Measurements from ENCODE around the gene IL18.
A peak's percentile ranks its signal among the peaks of the same experiment; 100 is the strongest.
"Not testable (repeated sequence)": the region's sequence is repeated elsewhere in the genome, so short reads cannot be mapped to it uniquely, and the experiment has no call there.

Gene IL18

GRCh38 chr11:112163875-112164685, at the start of gene IL18:
TSS of gene IL18 (minus strand) at chr11:112164094. CDS start at chr11:112155053, 9,041 bp downstream.
- peak; percentile 5 for DNase-seq

GRCh38 chr11:112212710-112213109, 48.8 kb upstream of the IL18 start:
- no peak for DNase-seq

- DNase-seq, result no peak
Measured at GRCh38 chr11:112212290-112212689, 48.4 kb upstream of the IL18 start.

DNA sequence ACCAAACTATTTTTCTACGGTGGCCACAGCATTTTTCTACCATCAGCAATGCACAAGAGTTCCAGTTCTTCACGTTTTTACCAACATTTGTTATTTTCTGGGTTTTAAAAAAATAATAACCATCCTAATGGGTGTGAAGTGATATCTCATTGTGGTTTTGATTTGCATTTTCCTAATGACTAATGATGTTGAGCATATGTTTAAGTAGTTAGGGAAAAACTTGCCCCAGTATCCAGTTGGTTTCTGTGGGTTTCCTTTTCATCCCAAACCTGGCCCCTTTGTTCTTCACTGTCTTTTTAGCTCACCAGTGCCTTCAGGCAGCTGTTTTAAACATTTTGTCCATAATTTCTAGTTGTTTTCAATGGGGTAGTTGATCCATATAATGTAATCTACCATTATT, 47.6 kb upstream of the IL18 start:
- DNase-seq, result no peak

DNA sequence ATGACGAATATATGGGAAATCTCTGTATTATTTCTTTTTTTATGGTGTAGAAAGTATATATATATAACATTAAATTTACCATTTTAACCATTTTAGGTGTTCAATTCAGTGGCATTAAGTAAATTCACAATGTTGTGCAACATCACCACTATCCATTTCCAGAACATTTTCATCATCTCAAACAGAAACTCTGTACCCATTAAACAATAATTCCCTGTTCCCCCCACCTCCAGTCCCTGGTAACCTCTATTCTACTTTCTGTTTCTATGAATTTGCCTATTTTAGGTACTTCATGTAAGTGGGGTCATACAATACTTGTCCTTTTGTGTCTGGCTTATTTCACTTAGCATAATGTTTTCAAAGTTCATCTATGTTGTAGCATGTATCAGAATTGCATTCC, 47.0 kb upstream of the IL18 start:
- no peak for DNase-seq

DNA sequence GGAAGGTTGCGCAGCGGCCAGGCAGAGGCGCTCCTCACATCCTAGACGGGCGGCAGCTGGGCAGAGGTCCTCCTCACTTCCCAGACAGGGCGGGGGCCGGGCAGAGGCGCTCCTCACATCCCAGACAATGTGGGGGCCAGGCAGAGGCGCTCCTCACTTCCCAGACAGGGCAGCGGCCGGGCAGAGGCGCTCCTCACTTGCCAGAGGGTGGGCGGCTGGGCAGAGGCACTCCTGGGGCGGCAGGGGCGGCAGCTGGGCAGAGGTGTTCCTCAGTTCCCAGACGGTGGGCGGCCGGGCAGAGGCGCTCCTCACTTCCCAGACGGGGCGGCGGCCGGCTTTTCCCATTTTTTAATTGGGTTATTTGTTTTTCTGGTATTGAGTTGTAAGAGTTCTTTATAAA, 42.2 kb upstream of the IL18 start:
- no peak for DNase-seq

GRCh38 chr11:112200252-112200651, 36.4 kb upstream of the IL18 start:
- DNase-seq, result no peak

GRCh38 chr11:112199101-112199500, 35.2 kb upstream of the IL18 start:
- not testable (repeated sequence) for DNase-seq

GRCh38 chr11:112196519-112197087, 32.7 kb upstream of the IL18 start:
- no peak for DNase-seq

DNA sequence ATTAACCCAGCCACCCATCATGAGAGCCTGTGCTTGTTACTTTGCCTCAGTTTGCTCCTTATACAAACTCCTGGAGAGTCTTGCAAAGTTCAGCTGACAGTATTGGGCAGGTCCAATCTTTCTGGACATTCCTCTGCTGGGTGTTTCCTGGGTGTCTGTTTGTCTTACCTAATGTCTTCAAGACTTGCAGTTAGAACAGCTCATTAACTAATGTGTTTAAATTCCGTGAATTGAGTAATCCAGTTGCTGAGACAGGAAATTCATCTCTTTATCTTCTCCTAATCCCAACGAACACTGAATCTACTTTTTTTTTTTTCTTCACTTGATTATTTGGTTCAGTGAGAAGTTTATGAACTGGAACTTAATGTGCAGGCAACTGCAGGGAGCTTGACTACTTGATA, 32.1 kb upstream of the IL18 start:
- DNase-seq, result no peak

DNA sequence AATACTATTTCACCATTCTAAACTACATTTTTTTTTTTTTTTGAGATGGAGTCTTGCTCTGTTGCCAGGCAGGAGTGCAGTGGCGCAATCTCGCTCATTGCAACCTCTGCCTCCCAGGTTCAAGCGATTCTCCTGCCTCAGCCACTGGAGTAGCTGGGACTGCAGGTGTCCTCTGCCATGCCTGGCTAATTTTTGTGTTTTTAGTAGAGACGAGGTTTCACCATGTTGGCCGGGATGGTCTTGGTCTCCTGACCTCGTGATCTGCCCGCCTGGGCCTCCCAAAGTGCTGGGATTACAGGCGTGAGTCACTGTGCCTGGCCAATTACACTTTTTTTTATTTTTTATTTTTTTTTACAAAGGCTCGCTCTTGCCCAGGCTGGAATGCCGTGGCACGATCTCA, 31.2 kb upstream of the IL18 start:
- DNase-seq, result not testable (repeated sequence)

GRCh38 chr11:112186304-112186703, 22.4 kb upstream of the IL18 start:
- DNase-seq, result no peak

DNA sequence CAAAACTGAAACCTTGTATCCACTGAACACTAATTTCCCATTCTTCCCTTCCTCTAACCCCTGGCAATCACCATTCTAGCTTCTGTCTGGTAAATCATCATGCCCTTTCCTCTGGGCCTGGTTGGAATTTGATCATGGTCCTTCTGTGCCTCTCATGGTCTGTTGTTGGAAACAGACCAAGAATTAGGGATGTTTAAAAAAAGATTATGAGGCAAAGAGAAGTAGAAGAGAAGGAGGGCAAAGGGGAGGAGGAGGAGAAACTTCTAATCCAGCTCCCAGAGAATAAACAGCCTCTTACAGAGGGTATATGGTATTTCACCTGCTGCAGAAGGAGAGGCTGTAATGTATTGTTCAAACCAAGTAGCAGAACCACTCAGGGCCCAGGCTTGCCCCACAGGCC, 22.0 kb upstream of the IL18 start:
- DNase-seq, result no peak

DNA sequence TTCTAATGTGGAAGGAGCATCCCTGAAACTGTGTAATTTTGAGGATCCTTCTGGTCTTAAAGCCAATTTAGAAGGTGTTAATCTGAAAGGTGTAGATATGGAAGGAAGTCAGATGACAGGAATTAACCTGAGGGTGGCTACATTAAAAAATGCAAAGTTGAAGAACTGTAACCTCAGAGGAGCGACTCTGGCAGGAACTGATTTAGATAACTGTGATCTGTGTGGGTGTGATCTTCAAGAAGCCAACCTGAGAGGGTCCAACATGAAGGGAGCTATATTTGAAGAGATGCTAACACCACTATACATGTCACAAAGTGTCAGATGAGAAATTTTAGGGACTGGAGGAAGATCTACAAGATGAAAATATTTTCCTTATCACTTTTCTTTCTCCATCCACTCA, 19.0 kb upstream of the IL18 start:
- no peak for DNase-seq

GRCh38 chr11:112179601-112180000, 15.7 kb upstream of the IL18 start:
- DNase-seq, result peak; percentile 17

DNA sequence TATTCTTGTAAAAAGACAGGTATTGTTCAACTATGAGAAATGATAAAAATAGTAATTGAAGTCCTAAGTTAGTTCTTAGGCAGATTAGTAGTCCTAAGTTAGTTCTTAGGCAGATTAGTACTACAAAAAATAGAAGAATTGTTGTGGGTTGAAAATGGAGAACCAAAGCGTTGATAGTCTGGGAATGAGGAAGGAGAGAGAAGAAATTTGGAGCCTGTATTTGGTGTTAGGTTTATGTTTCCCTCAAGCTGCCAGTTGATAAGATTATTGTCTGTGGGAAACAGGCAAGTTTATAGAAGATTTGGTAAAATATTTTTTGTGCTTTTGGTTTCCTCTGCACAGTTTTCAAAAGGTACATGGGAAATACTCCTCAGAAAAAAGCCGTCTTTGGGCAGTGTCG, 15.0 kb upstream of the IL18 start:
- no peak for DNase-seq

- no peak for DNase-seq
Measured at GRCh38 chr11:112178428-112178827, 14.5 kb upstream of the IL18 start.

DNA sequence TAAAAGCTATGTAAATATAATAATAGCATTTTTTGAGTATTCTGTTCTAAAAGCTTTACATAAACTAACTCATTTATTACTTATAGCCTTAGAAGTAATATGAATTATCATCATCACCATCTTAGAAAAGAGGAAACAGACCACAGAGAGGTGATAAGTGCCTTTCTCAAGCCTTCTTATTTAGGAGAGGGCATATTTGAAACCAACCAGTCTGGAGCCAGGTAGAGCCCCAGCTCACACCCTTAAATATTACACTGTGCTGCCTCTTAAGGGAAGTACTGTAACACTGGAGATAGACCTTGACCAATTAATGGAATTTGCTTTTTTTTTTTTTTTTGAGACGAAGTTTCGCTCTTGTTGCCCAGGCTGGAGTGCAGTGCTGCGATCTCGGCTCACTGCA, 13.7 kb upstream of the IL18 start:
- no peak for DNase-seq

- no peak for DNase-seq
Measured at GRCh38 chr11:112176077-112176476, 12.2 kb upstream of the IL18 start.

DNA sequence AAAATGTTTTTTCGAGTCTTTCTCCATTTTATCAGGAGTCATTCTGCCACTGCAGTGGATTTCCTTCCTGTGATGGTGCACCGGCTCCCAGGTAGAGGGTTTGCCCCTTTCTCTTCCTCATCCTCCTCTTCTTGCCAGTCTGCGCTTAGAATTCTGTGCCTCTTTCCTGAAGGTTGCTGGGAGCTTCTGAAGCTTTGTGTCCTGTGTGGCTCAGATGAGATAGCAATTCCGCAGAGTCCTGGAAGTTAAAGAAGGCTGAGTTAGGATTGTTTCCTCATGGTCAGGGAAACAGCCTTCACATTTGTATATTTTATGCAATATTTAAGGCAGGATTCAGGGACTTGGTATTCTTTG, 11.7 kb upstream of the IL18 start:
- DNase-seq, result no peak

DNA sequence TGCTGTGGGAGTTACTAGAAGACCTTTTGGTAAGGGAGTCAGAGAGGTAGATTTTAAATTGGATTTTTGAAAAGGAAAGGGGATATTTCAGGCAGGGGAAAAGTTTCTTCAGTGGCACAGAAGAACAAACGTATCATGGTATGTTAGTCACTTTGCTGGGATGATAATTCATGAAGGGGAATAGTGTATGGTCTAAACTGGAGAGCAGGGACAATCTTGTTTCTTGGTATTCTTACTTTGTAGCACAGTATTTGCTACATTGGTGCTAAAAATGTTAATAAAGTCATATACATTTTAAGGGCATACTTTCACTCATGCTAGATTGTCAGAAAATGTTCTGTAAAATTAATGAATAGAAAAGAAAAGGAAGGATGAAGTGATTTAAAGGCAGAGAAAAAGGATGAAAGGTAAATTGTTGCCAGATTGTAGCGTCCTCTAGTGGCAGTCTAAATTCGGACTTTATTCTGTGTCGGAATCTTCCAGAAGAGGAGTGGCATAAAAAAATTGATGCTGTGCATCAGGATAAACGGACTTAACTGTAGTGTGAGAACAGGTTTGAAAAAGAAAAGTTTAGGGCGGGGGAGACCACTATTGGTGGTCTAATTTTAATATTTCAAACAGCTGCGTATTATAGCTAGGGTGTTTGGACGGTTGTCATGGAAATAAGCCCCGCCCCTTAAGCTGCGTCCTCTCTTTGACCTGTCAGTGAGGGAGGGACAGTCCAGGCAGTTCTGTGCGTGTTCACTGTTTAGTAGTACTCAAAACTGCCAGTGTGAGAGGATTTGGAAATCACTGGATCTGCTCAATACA, 11.1 kb upstream of the IL18 start, which contains the start of gene BCO2:
BCO2 (plus strand) TSS at position 724 of the 810 bp plus-strand sequence. CDS start 90 bp downstream, outside the sequence.
- DNase-seq, result peak; percentile 66

DNA sequence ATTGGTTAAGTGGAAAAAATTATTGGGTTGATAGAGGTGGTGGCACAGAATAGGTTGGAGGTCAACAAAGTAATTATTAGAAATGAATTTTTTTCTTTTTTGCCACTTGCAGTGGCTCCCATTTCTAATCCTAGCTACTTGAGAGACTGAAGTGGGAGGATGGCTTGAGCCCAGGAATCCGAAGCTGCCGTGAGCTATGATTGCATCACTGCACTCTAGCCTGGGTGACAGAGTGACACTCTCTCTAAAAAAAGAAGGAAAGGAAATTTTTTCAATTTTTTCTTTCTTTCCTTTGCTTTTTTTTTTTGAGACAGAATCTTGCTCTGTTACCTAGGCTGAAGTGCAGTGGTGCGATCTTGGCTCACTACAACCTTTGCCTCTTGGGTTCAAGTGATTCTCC, 9.3 kb upstream of the IL18 start:
- DNase-seq, result no peak

DNA sequence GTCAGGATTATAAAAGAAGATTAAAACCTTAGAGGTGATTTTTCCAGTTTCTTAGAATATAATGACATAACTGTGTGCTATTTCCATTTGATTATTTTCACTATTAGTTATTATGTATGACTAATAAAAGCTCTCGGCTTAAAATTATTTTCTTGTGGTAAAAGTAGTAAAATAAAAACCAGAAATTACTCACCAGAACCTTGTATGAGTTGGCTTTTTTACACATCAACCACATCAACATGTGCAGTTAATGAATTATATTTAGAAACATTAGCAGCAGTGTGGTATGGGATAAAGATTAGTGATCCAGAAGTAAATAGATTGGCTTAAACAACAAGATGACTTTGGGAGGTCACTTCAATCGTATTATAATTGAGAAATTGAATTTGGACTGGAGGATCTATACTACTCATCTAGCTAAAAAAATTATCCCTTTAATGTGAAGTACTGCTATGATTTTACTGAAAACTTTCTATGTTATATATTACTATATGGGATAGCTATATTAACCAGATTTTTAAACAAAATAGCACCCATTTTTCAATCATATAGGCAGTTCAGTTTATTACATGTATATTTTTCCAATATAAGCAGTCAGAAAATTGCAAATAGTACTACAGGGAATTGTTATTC, 8.6 kb upstream of the IL18 start:
- DNase-seq, result no peak
